IMR-90 (cell line): ENCODE results near the gene ARHGEF1.

Experiments used
- CEBPB ChIP-seq: IDR thresholded peaks from 2 replicates; pipeline ENCODE4 v1.6.1; 2012; ENCODE audit warnings: low read depth, low read length, improper control_type of control experiment
- CHD1 ChIP-seq: IDR thresholded peaks from 2 replicates; pipeline ENCODE4 v1.6.1; 2012; ENCODE audit warnings: low read depth, low read length, improper control_type of control experiment
- CTCF ChIP-seq: conservative IDR thresholded peaks from 2 replicates; pipeline ENCODE4 v1.5.1; 2012; ENCODE audit warnings: mild to moderate bottlenecking, low read depth, low read length, improper control_type of control experiment
- ELK1 ChIP-seq: fragments of 150-350 bp; IDR thresholded peaks from 2 replicates; pipeline ENCODE4 v1.6.1; 2016; ENCODE audit warnings: low read depth, mild to moderate bottlenecking, low read length, moderate library complexity, borderline replicate concordance
- MAFK ChIP-seq: IDR thresholded peaks from 2 replicates; pipeline ENCODE4 v1.6.1; 2012; ENCODE audit warnings: low read depth, low read length, improper control_type of control experiment
- MXI1 ChIP-seq: IDR thresholded peaks from 2 replicates; pipeline ENCODE4 v1.6.1; 2012; ENCODE audit warnings: low read depth, mild to moderate bottlenecking, low read length, moderate library complexity, borderline replicate concordance
- POLR2A ChIP-seq: IDR thresholded peaks from 2 replicates; pipeline ENCODE4 v1.6.1; 2012; ENCODE audit warnings: mild to moderate bottlenecking, low read depth, low read length
- RAD21 ChIP-seq: IDR thresholded peaks from 2 replicates; pipeline ENCODE4 v1.6.1; 2012; ENCODE audit warnings: low read length, improper control_type of control experiment
- RCOR1 ChIP-seq: IDR thresholded peaks from 2 replicates; pipeline ENCODE4 v1.6.1; 2012; ENCODE audit warnings: mild to moderate bottlenecking, low read length, improper control_type of control experiment; ENCODE audit not compliant: insufficient replicate concordance
- RFX5 ChIP-seq: IDR thresholded peaks from 2 replicates; pipeline ENCODE4 v1.8.0; 2012; ENCODE audit warnings: low read depth, mild to moderate bottlenecking, low read length, moderate library complexity
- SMC3 ChIP-seq: fragments of 150-350 bp; IDR thresholded peaks from 2 replicates; pipeline ENCODE4 v1.6.1; 2016; ENCODE audit warnings: low read depth, mild to moderate bottlenecking, antibody characterized with exemption, low read length, moderate library complexity
- USF2 ChIP-seq: fragments of 150-350 bp; IDR thresholded peaks from 2 replicates; pipeline ENCODE4 v1.6.1; 2017; ENCODE audit warnings: mild to moderate bottlenecking, antibody characterized with exemption, low read length, low read depth

GRCh38 chr19:41933693-41934426 is 50.9 kb downstream of the ARHGEF1 start:
- TF ChIP-seq CTCF (no peak), POLR2A (no peak), SMC3 (no peak), CEBPB (no peak), RFX5 (no peak), USF2 (no peak), CHD1 (no peak), RAD21 (no peak), MXI1 (no peak), MAFK (no peak), RCOR1 (no peak), ELK1 (no peak)
